CD14-positive monocyte (primary cell): ENCODE results near the gene TMEM205. TPM values are rescaled to one million over a fixed set of nuclear protein-coding genes. Genes with fewer than 3 reads are reported as not detected.

ENCODE experiments used
- DNase-seq, 3 donors: peaks; one replicate each; pipeline ENCODE4 v3.0.0-alpha.2; 2011 to 2022
- H2AFZ ChIP-seq: 2 replicates; pipeline ENCODE4 v1.6.0; 2012; ENCODE audit warnings: mild to moderate bottlenecking, low read depth, low read length, inconsistent platforms; ENCODE audit not compliant: insufficient read depth, poor library complexity, severe bottlenecking
- H3K27ac ChIP-seq, 2 donors: 1 replicate in 1 of 2; 2 replicates in 1 of 2; pipeline ENCODE4 v1.5.1; 2012 to 2013; ENCODE audit warnings: low read length in 2 of 2, control low read depth in 1 of 2, inconsistent platforms in 1 of 2, low read depth in 1 of 2, mild to moderate bottlenecking in 1 of 2
- H3K27me3 ChIP-seq, 2 donors: one replicate each; pipeline versions ENCODE4 v1.6.0 to v1.6.1; 2011 to 2013; ENCODE audit warnings: low read length in 2 of 2; ENCODE audit not compliant: control insufficient read depth in 2 of 2, insufficient read depth in 2 of 2
- H3K36me3 ChIP-seq, 2 donors: replicated peaks in 1 of 2; 1 replicate in 1 of 2; 2 replicates in 1 of 2; pipeline versions ENCODE4 v1.5.1 to v1.6.1; 2012 to 2013; ENCODE audit warnings: low read length in 2 of 2, control low read depth in 1 of 2, inconsistent platforms in 1 of 2, mild to moderate bottlenecking in 1 of 2; ENCODE audit not compliant: insufficient read depth in 2 of 2, control insufficient read depth in 1 of 2
- H3K4me1 ChIP-seq, 2 donors: 1 replicate in 1 of 2; 2 replicates in 1 of 2; pipeline versions ENCODE4 v1.5.1 to v1.6.1; 2012 to 2013; ENCODE audit warnings: low read length in 2 of 2, control low read depth in 1 of 2, inconsistent platforms in 1 of 2, mild to moderate bottlenecking in 1 of 2, moderate library complexity in 1 of 2; ENCODE audit not compliant: insufficient read depth in 2 of 2, control insufficient read depth in 1 of 2
- H3K4me2 ChIP-seq: replicated peaks from 2 replicates; pipeline ENCODE3; 2012; ENCODE audit warnings: low read length, moderate library complexity, mild to moderate bottlenecking; ENCODE audit not compliant: poor library complexity, severe bottlenecking; ENCODE audit errors: extremely low read depth
- H3K4me3 ChIP-seq, 3 experiments: fragments of 200-600 bp in 1 of 3; sonication (generic) in 1 of 3; replicated peaks in 1 of 3; 1 replicate in 2 of 3; 2 replicates in 1 of 3; pipeline ENCODE4 v1.5.1; 2011 to 2013; ENCODE audit warnings: low read length in 3 of 3, mild to moderate bottlenecking in 3 of 3, control low read depth in 2 of 3, low read depth in 2 of 3, inconsistent platforms in 1 of 3, moderate library complexity in 1 of 3
- H3K79me2 ChIP-seq: 2 replicates; pipeline ENCODE4 v1.6.0; 2012; ENCODE audit warnings: mild to moderate bottlenecking, control low read depth, inconsistent platforms, low read length, moderate library complexity; ENCODE audit not compliant: insufficient read depth
- H3K9ac ChIP-seq: 2 replicates; pipeline ENCODE4 v1.6.0; 2017; ENCODE audit warnings: low read length, mild to moderate bottlenecking; ENCODE audit not compliant: insufficient read depth, poor library complexity, severe bottlenecking
- H3K9me3 ChIP-seq, 2 donors: replicated peaks in 1 of 2; 1 replicate in 1 of 2; 2 replicates in 1 of 2; pipeline versions ENCODE4 v1.5.1 to v1.6.1; 2012 to 2013; ENCODE audit warnings: low read length in 2 of 2, control low read depth in 1 of 2; ENCODE audit not compliant: control insufficient read depth in 1 of 2, insufficient read depth in 1 of 2
- H4K20me1 ChIP-seq: 2 replicates; pipeline ENCODE4 v1.6.0; 2012; ENCODE audit warnings: mild to moderate bottlenecking, low read length, control low read depth, moderate library complexity; ENCODE audit not compliant: insufficient read depth
- H3K27ac Mint-ChIP-seq, 7 donors: one replicate each; pipeline ENCODE4 v1.8.0; 2020; ENCODE audit warnings: mild to moderate bottlenecking in 7 of 7, mixed read lengths in 7 of 7, moderate library complexity in 6 of 7, inconsistent platforms in 2 of 7
- H3K27me3 Mint-ChIP-seq, 3 donors: one replicate each; pipeline ENCODE4 v1.8.0; 2021 to 2022; ENCODE audit warnings: low read depth in 3 of 3, mild to moderate bottlenecking in 3 of 3, mixed read lengths in 3 of 3, moderate library complexity in 3 of 3, inconsistent platforms in 1 of 3
- H3K36me3 Mint-ChIP-seq, 2 donors: one replicate each; pipeline ENCODE4 v1.8.0; 2020; ENCODE audit warnings: mixed read lengths in 2 of 2, inconsistent platforms in 1 of 2, mild to moderate bottlenecking in 1 of 2
- H3K4me1 Mint-ChIP-seq: one replicate; pipeline ENCODE4 v1.8.0; 2020; ENCODE audit warnings: mild to moderate bottlenecking, mixed read lengths
- H3K4me3 Mint-ChIP-seq, 2 donors: one replicate each; pipeline ENCODE4 v1.8.0; 2020; ENCODE audit warnings: mild to moderate bottlenecking in 2 of 2, mixed read lengths in 2 of 2, moderate library complexity in 1 of 2
- H3K9me3 Mint-ChIP-seq, 7 donors: one replicate each; pipeline ENCODE4 v1.8.0; 2020 to 2022; ENCODE audit warnings: mixed read lengths in 7 of 7, mild to moderate bottlenecking in 6 of 7, moderate library complexity in 6 of 7, inconsistent platforms in 2 of 7
- WGBS: methylation state at CpG from one replicate; pipeline ENCODE4 v1.1.5; 2013; ENCODE audit warnings: missing lambda C conversion rate; ENCODE audit not compliant: insufficient coverage; 5-methylcytosine and 5-hydroxymethylcytosine counted together
- intact Hi-C, 2 donors: fragments of 100-400 bp; cut with micrococcal nuclease; formaldehyde crosslinking; loops; one replicate each; pipeline versions ENCODE4 v1.15.0 to v1.15.1; 2023
- polyA plus RNA-seq, 3 donors: library from polyadenylated mRNA; depleted of rRNA in 1 of 3; unstranded in 2 of 3; stranded (reverse) in 1 of 3; fragments of 300-500 nt in 2 of 3; fragments of >200 nt in 1 of 3; fragmentation: Illumina TruSeq in 2 of 3; gene quantifications; 1 replicate in 2 of 3; 2 replicates in 1 of 3; pipeline ENCODE4 v1.2.3, GENCODE V29; 2012 to 2021
- TF ChIP-seq, protein P1 (sequence below): fragments of 200-600 bp; IDR thresholded peaks from one replicate; pipeline ENCODE4 v1.8.0; 2022; ENCODE audit warnings: antibody characterized with exemption, mild to moderate bottlenecking

The TMEM205 gene
- polyA plus RNA-seq, 3 donors = 252 to 335 (median 263) TPM

DNA sequence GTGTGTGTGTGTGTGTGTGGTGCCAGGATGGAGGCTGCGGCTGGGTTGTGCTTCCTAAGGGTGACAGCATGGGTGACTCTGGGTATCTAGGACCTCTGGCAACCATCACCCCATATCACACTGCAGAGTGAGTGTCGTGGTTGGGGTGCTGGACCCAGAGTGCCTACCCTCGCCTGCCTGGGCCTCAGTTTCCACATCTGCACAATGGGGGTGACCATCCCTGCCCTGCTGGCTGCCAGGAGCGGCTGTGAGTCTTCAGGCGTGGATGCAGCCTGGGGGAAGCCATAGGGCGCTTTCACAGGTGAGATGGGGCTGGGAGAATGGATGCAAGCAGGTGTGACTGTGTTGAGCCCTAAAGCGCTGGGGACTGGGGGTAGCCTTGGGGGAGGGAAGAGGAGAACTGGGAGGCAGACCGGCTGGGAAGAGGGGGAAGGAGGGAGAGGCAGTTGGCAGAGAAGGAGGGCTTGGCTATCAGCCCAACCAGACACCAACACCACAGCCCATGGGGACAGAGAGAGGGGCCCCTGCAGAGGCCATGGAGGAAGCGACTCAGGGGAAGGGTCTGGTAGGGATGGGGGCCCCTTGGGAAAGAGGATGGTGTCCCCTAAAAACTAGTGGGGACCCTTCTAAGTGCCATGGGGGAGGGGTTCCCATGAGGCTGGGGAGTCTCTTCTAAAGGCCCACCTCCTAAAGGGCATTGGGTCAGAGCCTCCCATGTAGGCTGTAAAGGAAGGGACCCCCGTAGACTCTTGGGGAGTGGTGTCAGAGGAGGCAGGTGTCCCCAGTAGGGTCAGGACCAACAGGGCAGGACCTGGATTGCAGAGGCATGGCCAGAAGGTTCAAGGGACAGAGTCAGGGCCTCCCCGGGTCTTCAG, 10.8 kb upstream of the TMEM205 start:
- Mint-ChIP-seq H3K4me3 (peak overlapping the region in 1 of 2 donors; percentile 96), H3K27me3 (peaks cover 4 to 6% (median 5%) of the 10 kb centered on the region in 3 donors), H3K27ac (peak overlapping the region in 4 of 7 donors; percentile 7 to 88 (median 66)), H3K36me3 (peaks cover 40 to 68% of the 10 kb centered on the region in 2 donors), H3K9me3 (peaks cover 0 to 2% (median 0%) of the 10 kb centered on the region in 7 donors), H3K4me1 (peaks cover 38% of the 10 kb centered on the region)
- peak overlapping the region; percentile 95 for H3K4me2 ChIP-seq
- H3K4me1 ChIP-seq = peaks cover 18 to 26% of the 10 kb centered on the region in 2 donors
- intact Hi-C loops = no loop called here
- peaks cover 14% of the 10 kb centered on the region for H3K79me2 ChIP-seq
- no peak overlapping the region for H3K9ac ChIP-seq
- H3K4me3 ChIP-seq = peak overlapping the region in 1 of 3 experiments; percentile 87
- TF ChIP-seq, protein P1, sequence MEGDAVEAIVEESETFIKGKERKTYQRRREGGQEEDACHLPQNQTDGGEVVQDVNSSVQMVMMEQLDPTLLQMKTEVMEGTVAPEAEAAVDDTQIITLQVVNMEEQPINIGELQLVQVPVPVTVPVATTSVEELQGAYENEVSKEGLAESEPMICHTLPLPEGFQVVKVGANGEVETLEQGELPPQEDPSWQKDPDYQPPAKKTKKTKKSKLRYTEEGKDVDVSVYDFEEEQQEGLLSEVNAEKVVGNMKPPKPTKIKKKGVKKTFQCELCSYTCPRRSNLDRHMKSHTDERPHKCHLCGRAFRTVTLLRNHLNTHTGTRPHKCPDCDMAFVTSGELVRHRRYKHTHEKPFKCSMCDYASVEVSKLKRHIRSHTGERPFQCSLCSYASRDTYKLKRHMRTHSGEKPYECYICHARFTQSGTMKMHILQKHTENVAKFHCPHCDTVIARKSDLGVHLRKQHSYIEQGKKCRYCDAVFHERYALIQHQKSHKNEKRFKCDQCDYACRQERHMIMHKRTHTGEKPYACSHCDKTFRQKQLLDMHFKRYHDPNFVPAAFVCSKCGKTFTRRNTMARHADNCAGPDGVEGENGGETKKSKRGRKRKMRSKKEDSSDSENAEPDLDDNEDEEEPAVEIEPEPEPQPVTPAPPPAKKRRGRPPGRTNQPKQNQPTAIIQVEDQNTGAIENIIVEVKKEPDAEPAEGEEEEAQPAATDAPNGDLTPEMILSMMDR = no peak
- H3K36me3 ChIP-seq = peaks cover 27 to 44% of the 10 kb centered on the region in 2 donors
- H2AFZ ChIP-seq = no peak overlapping the region
- 83% methylated on average over 5 of the region's 11 CpGs for WGBS
- no peak overlapping the region for H3K27ac ChIP-seq
- H3K9me3 ChIP-seq = no peaks in the 10 kb centered on the region
- H4K20me1 ChIP-seq = peaks cover 50% of the 10 kb centered on the region
- no peak for DNase-seq
- H3K27me3 ChIP-seq = no peaks in the 10 kb centered on the region

DNA sequence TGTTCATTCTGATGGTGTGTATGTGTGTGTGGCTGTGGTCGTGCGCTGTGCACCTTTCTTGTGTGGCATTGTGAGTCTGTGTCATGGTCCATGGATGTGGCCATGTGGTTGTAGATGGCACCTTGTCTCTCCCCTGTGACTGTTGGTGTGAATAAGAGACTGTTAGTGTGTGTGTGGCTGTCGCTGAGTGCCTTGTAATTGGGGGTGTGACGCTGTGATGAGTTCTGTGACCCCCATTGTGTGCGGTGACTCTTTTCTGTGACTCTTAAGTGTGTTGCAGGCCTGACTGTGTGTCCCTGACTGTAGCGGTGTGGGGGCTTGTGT, 10.0 kb upstream of the TMEM205 start:
- H3K9ac ChIP-seq = peak overlapping the region; percentile 66
- TF ChIP-seq, protein P1 = no peak
- peaks cover 41% of the 10 kb centered on the region for H4K20me1 ChIP-seq
- H3K27ac ChIP-seq = peak overlapping the region in 1 of 2 donors; percentile 69
- 95% methylated on average over 6 of the region's 6 CpGs for WGBS
- peak overlapping the region; percentile 84 to 96 for H3K4me3 Mint-ChIP-seq
- no peak for DNase-seq
- H3K79me2 ChIP-seq = peaks cover 14% of the 10 kb centered on the region
- H3K36me3 Mint-ChIP-seq = peaks cover 37 to 65% of the 10 kb centered on the region in 2 donors
- no peaks in the 10 kb centered on the region for H3K27me3 ChIP-seq
- peak overlapping the region; percentile 67 to 87 (median 73) for H3K4me3 ChIP-seq
- H3K9me3 ChIP-seq = no peaks in the 10 kb centered on the region
- peaks cover 18 to 35% of the 10 kb centered on the region in 2 donors for H3K36me3 ChIP-seq
- H3K9me3 Mint-ChIP-seq = peaks cover 0 to 2% (median 0%) of the 10 kb centered on the region in 7 donors
- intact Hi-C loops = no loop called here
- H3K4me2 ChIP-seq = peak overlapping the region; percentile 95
- H3K27ac Mint-ChIP-seq = peak overlapping the region in 6 of 7 donors; percentile 80 to 94 (median 87)
- peaks cover 37% of the 10 kb centered on the region for H3K4me1 Mint-ChIP-seq
- H3K4me1 ChIP-seq = peaks cover 18 to 26% of the 10 kb centered on the region in 2 donors
- peak overlapping the region; percentile 67 for H2AFZ ChIP-seq
- peaks cover 4 to 6% (median 5%) of the 10 kb centered on the region in 3 donors for H3K27me3 Mint-ChIP-seq
